Right forelimb (tissue), 1 donor: Measurements from ENCODE around the gene ZBTB24.
A peak's percentile ranks its signal among the peaks of the same experiment; 100 is the strongest.
"Not testable (repeated sequence)": the region's sequence is repeated elsewhere in the genome, so short reads cannot be mapped to it uniquely, and the experiment has no call there.

Source experiments
- DNase-seq: peaks from one replicate; pipeline ENCODE4 v3.0.0-alpha.2; 2018

The ZBTB24 gene

GRCh38 chr6:109467696-109468095 lies 15.3 kb downstream of the ZBTB24 start:
- no peak for DNase-seq

DNA sequence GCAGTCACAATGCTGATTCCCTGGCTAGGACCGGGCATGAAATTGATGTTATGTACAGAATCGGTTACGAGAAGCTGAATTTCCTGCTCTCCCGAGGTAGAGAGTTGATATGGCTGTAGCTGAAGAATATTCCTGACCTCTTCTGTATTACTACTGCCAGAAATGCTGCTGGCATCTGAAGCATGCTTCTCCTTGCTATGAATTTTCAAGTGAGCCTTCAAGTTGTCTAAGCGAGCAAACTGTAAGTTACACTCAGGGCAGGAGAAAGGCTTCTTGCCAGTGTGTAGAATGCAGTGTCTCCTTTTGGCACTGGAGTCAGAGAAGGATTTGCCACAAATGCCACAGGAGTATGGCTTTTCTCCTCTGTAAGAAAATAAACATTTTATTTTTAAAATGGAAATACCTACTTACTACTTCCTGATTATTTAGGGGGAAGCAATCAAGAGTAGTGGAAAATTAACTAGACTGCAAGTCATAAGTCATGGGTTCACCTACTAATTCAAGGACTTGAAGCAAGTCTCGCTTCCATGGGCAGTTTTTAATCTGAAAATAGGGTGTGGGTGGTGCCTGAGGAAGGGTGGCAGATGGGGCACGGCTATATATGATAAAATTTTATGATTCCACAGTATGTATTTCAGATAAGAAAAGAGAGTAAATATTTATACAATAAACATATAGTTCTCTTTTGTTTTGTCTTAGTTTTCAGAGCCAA lies 16.7 kb downstream of the ZBTB24 start:
- DNase-seq: no peak

DNA sequence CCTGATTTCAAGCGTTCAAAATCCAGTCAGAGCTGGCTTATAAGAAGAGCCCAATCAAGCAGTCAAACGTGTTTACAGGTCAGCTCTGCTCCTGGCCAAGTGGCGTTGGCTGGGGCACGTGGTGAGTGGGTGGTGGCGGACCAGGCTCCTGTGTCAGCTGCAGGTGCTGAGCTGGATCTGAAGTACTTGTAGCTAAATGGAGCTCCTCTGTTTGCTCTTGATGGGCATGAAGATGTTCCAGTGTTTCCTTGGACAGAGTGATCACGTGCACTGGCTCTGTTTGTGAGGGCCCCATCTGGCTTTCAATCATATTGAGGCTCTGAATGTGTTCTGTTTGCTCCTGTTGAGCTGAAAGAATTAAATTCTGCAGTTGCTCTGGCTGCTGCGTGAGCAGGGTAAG lies 17.2 kb downstream of the ZBTB24 start:
- DNase-seq: no peak

DNA sequence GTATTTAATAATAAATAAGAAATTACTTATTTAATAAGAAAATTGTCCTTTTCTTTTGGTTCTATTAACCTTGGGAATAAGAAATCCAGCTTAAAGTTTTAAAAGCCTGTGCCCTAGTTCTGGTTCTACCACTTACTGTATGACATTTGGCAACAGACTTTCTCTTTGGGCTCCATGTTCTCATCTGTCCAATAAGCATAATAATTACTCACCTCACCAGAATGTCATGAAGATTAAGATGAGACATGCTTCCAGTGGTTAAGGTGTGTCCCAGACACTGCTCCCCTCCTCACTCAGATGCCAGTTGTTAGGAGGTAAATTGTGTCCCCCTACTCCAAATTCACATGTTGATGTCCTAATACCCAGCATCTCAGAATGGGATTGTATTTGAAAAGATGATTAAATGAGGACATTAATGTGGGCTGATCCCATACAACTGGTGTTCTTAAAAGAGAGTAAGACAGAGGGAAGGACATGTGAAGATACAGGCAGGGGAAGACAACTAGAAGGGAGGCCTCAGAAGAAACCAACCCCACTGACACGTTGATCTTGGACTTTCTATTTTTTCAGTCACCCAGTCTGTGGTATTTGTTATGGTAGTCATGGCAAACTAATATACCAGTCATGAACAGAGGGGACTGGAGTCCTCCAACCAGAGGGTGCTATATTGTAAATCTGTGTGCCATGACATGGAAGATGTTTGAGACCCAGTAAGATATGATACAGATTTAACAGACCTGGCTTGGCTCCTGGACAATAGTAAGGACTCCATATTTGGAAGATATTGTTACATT lies 21.1 kb downstream of the ZBTB24 start:
- DNase-seq: no peak

DNA sequence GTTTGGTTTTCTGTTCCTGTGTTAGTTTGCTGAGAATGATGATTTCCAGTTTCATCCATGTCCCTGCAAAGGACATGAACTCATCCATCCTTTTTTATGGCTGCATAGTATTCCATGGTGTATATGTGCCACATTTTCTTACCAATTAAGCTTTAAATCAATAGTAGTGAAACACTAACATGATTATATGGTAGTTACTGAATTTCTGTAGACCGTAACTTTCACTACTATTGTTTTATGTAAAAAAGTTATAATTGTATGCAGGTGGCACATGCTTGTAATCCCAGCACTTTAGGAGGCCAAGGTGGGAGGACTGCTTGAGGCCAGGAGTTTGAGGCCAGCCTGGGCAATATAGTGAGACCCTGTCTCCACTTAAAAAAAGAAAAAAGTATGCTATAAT lies 21.8 kb downstream of the ZBTB24 start:
- not testable (repeated sequence) for DNase-seq

DNA sequence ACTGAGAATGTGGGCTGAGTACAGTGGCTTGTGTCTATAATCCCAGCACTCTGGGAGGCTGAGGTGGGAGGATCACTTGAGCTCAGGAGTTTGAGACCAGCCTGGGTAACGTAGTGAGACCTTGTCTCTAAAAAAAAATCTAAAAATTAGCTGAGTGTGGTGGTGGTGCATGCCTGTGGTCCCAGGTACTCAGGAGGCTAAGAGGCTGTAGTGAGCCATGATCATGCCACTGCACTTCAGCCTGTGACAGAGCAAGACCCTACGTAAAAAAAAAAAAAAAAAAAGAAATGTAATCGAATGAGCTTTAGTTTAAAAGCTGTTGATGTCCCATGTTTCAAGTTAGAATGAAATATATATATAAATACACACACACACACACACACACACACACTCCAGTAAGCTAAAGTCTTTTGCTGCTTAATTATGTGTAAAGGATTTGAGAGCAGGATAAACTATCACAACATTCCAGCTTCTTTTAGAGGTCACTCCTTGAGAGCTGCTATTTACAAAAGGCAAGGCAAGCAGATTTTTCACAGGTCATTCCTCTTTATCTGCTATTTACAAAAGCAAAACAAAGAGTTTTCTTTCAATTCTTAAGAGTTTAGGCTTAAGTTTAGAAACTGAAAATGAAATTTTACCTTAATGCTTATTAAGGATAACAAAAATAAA lies 22.7 kb downstream of the ZBTB24 start:
- no peak for DNase-seq

DNA sequence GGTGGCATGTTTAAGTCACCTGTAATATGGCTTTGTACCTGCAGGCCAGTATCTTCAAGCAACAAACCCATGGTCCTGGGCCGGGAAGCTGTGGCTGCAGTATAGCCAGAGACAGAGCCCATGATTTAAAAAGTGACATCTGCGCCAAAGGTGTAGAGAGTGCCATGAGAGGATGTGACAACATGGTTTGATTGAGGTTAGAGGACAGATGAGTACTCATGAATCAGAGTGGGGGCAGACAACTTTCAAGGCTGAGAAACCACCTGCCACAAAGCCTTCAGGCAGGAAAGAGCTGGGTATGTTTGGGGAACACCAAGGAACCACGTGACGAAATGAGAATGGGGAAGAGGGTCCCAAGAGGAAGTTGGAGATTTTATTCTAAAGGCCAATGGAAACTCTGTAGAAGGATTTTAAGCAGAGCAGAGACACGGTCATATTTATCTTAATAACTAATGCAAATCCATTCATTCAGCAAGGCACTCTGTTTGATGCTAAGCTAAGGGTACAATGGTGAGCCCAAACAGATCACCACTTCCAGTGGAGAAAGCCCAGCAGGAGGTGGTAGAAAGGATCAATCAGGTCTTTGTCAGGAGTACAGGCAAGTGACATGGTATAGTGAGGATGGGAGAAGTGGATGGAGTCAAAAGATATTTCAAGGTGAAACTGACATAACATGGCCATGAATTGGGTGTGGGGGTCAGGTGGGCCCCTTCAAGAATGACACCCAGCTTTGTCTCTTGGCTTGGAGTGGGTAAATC lies 24.1 kb downstream of the ZBTB24 start:
- no peak for DNase-seq

DNA sequence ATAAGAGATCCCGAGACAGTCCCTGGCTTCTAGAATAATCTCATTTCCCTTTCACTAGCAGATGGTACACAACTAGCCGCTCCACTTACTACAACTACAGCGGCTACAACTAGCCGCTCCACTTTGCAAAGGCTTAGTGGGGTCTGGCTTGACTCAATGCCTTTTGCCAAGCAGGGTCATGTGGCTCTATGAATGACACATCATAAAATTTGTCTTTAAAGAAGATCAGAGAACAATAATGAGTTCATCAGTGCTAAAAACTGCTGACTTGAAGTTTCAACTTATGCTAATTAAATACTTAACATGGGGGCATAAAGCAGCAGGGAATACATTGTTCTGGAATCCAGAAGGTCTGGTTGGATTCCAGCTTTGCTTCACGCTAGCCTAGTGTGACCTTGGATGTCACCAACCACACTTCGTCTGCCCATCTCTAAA lies 25.4 kb downstream of the ZBTB24 start:
- DNase-seq: no peak

GRCh38 chr6:109456710-109457561 lies 26.1 kb downstream of the ZBTB24 start:
- peak; percentile 71 for DNase-seq

GRCh38 chr6:109456111-109456583 lies 26.9 kb downstream of the ZBTB24 start:
- DNase-seq: no peak

- DNase-seq: peak; percentile 82
Observed at GRCh38 chr6:109455437-109456110, 27.4 kb downstream of the ZBTB24 start, which contains the start of gene MICAL1. MICAL1 (minus strand) TSS chr6:109455772; CDS start chr6:109454196, 1,576 bp downstream.

GRCh38 chr6:109454496-109455436 lies 28.3 kb downstream of the ZBTB24 start:
- DNase-seq: peak; percentile 56

DNA sequence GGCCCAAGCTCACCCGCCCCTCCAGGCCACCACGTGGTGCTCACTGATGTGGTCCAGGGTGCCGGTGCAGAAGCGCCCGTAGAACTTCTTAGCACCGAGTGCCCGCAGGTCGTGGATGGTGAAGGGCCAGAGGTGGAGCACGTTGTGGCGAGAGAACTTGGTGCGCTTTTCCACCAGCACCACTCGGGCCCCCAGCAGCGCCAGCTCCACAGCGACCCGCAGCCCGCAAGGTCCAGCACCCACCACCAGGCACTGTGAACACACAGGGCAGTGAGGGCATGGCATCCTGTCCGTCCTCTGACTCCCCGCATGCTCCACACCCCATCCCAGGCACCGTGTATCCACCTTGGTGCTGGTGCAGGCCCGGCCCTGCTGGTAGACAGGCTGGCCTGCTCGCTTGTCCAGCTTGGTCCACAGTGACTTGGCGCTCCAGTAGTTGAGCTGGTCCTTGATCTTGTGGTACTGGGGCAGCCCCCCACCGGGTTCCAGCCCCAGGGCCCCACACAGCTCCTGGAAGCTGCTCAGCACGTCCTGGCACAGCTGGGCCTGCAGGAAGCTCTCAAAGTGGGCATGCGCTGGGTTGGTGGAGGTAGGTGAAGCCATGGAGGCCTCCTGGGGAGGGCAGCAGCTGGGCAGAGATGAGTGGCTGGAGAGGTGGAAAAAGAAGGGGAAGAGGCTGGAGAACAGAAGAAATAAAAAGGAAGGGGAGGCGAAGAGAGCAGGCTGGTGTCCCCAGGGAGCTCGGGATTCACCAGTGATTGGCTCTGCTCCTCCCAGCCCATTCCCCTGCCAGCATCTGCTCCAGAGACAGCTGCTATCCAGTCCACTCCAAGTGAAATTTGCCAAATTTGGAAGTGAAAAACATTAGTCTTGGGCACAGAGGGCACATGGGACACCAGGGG lies 29.2 kb downstream of the ZBTB24 start:
- no peak for DNase-seq

GRCh38 chr6:109453156-109453555 lies 29.9 kb downstream of the ZBTB24 start:
- DNase-seq: no peak

- no peak for DNase-seq
Observed at GRCh38 chr6:109452181-109452580, 30.8 kb downstream of the ZBTB24 start.

GRCh38 chr6:109451376-109451775 lies 31.6 kb downstream of the ZBTB24 start:
- DNase-seq: no peak

DNA sequence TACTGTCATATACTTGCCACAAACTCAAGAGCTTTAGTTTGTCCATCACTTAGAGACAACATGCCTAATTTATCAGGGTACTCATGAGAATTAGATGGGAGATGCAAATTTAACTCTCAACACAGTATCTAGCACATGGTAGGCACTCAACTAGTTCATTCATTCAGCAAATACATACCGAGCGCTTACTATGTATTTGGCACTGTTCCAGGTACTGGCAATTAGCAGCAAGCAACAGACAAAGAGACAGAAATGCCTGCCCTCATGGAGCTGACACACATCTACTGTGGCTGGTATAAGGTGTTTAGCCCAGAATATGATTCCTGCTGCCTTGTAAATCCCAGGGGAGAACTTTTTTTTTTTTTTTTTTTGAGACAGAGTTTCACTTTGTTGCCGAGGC lies 32.2 kb downstream of the ZBTB24 start:
- DNase-seq: no peak

DNA sequence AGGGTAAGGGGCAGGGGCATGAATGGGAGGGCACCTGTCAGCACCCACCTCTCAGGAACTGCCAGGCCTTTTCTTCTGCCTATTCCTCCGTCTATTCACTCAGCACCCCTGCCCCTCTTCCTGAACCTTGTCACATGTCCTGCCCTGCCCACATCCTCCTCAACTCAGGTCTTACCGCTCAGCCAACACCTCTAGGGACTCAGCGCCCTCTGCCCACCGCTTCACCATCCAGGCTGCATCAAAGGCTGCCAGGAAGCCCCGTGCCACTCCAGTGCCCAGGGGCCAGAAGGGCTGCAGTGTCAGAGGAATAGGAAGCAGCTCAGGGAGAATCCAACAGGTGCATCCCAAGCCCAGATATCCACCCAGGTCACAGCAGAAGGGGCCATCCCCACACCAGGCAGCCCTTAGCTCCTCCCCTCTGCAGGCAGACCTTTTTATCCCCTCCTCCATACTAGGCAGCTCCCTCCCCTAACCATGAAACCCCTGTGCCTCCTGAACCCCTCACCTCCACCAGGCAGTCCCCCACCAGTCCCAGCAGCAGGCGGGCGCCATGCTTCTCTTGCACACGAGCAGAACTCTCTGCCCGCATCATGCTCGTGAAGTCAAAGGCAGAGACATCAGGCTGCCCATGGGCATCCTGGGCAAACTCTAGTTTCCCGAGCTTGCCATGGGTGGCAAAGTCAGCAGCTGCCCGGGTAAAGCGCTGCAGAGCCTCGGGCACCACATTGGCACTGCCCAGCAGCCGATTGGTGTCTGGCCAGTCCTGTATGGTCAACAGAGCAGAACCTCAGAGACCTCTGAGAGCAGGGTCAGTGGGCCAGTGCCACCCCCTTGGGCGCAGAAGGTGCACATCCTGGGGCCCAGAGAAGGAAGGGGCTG lies 33.0 kb downstream of the ZBTB24 start:
- DNase-seq: no peak
